GM12878 (cell line): ENCODE data around the gene GNAL. TPM values are rescaled to one million over a fixed set of nuclear protein-coding genes. Genes with fewer than 3 reads are reported as not detected.

Experiments
- BHLHE40 ChIP-seq, 2 experiments: fragments of 450-650 bp in 1 of 2; IDR thresholded peaks; 2 replicates each; pipeline ENCODE4 v1.6.1; 2011 to 2017; ENCODE audit warnings: low read depth in 2 of 2, borderline replicate concordance in 1 of 2, improper control_type of control experiment in 1 of 2, low read length in 1 of 2, mild to moderate bottlenecking in 1 of 2
- FOS ChIP-seq: IDR thresholded peaks from 3 replicates; pipeline ENCODE4 v1.6.1; 2011; ENCODE audit warnings: borderline replicate concordance; ENCODE audit not compliant: insufficient read length; ENCODE audit errors: extremely low read depth
- IRF4 ChIP-seq: IDR thresholded peaks from 2 replicates; pipeline ENCODE4 v1.6.1; 2011; ENCODE audit warnings: low read depth, low read length
- KAT2A ChIP-seq: conservative IDR thresholded peaks from 2 replicates; pipeline ENCODE4 v1.6.1; 2011; ENCODE audit warnings: low read depth, low read length; ENCODE audit not compliant: control insufficient read depth
- NFYB ChIP-seq: IDR thresholded peaks from 2 replicates; pipeline ENCODE4 v1.6.1; 2011; ENCODE audit warnings: low read depth, mild to moderate bottlenecking, low read length, improper control_type of control experiment, moderate library complexity; ENCODE audit not compliant: insufficient read depth
- TBL1XR1 ChIP-seq: IDR thresholded peaks from 2 replicates; pipeline ENCODE4 v1.6.1; 2012; ENCODE audit warnings: low read depth, low read length, improper control_type of control experiment
- ZBTB11 ChIP-seq: fragments of 450-650 bp; formaldehyde crosslinking; IDR thresholded peaks from 2 replicates; pipeline ENCODE4 v1.5.0; 2022; ENCODE audit warnings: mild to moderate bottlenecking, missing genetic modification characterization
- polyA plus RNA-seq, 11 experiments: library from polyadenylated mRNA; depleted of rRNA in 4 of 11; unstranded in 6 of 11; stranded (reverse) in 5 of 11; fragments of >200 nt; fragmentation: Nextera tagmentation in 4 of 11; fragmentation: Illumina TruSeq in 1 of 11; extraction: Ambion mirVana in 4 of 11; extraction: Trizol in 1 of 11; gene quantifications; 1 replicate in 1 of 11; 2 replicates in 10 of 11; pipeline versions ENCODE4 v1.2.1 to v1.2.3, GENCODE V29; 2011 to 2016; ENCODE audit warnings: inconsistent platforms in 2 of 11, missing spikeins in 2 of 11, low read depth in 1 of 11
- total RNA-seq, 4 experiments: library from RNA; depleted of rRNA in 3 of 4; stranded (reverse); fragments of >200 nt in 3 of 4; fragmentation: Illumina TruSeq in 1 of 4; extraction: Trizol in 1 of 4; gene quantifications; 2 replicates each; pipeline versions ENCODE4 v1.2.1 to v1.2.3, GENCODE V29; 2013 to 2021
- TF ChIP-seq, protein P1 (sequence below): fragments of 450-650 bp; formaldehyde crosslinking; IDR thresholded peaks from 2 replicates; pipeline ENCODE4 v1.4.0; 2020; ENCODE audit warnings: mild to moderate bottlenecking, moderate library complexity

Gene GNAL
- total and polyA plus RNA-seq, 10 of the 15 experiments (the other 5 are each of a cell fraction or from before 2014, with no cell fraction given): 0.02 to 0.39 (median 0.05) TPM; not detected in 5

GRCh38 chr18:11674119-11674518 lies 14.9 kb upstream of the GNAL start (continued):
- TF ChIP-seq FOS: no peak
- TF ChIP-seq, protein P1, sequence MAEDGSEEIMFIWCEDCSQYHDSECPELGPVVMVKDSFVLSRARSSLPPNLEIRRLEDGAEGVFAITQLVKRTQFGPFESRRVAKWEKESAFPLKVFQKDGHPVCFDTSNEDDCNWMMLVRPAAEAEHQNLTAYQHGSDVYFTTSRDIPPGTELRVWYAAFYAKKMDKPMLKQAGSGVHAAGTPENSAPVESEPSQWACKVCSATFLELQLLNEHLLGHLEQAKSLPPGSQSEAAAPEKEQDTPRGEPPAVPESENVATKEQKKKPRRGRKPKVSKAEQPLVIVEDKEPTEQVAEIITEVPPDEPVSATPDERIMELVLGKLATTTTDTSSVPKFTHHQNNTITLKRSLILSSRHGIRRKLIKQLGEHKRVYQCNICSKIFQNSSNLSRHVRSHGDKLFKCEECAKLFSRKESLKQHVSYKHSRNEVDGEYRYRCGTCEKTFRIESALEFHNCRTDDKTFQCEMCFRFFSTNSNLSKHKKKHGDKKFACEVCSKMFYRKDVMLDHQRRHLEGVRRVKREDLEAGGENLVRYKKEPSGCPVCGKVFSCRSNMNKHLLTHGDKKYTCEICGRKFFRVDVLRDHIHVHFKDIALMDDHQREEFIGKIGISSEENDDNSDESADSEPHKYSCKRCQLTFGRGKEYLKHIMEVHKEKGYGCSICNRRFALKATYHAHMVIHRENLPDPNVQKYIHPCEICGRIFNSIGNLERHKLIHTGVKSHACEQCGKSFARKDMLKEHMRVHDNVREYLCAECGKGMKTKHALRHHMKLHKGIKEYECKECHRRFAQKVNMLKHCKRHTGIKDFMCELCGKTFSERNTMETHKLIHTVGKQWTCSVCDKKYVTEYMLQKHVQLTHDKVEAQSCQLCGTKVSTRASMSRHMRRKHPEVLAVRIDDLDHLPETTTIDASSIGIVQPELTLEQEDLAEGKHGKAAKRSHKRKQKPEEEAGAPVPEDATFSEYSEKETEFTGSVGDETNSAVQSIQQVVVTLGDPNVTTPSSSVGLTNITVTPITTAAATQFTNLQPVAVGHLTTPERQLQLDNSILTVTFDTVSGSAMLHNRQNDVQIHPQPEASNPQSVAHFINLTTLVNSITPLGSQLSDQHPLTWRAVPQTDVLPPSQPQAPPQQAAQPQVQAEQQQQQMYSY (CRISPR knock-in tag): no peak
- no peak for TF ChIP-seq BHLHE40 (IDR thresholded peaks at IDR 0.05; ENCODE audit: borderline replicate concordance in 1 of 2, low read depth in 2 of 2, low read length in 1 of 2)
- no peak for TF ChIP-seq KAT2A
- no peak for TF ChIP-seq IRF4
- no peak for TF ChIP-seq TBL1XR1
- TF ChIP-seq NFYB: no peak
- TF ChIP-seq ZBTB11 (CRISPR knock-in tag): no peak
